Activated CD4-positive, alpha-beta T cell treated with anti-CD3 and anti-CD28 coated beads, Interleukin-2, amount 50 U/mL, for 24 hours (primary cell): ENCODE results near the gene LOXL1.

Source experiments
- DNase-seq, 2 donors: peaks; one replicate each; pipeline ENCODE4 v3.0.0-alpha.2; 2020; ENCODE audit warnings: low read depth in 1 of 2, low spot score in 1 of 2

LOXL1 gene, protein sequence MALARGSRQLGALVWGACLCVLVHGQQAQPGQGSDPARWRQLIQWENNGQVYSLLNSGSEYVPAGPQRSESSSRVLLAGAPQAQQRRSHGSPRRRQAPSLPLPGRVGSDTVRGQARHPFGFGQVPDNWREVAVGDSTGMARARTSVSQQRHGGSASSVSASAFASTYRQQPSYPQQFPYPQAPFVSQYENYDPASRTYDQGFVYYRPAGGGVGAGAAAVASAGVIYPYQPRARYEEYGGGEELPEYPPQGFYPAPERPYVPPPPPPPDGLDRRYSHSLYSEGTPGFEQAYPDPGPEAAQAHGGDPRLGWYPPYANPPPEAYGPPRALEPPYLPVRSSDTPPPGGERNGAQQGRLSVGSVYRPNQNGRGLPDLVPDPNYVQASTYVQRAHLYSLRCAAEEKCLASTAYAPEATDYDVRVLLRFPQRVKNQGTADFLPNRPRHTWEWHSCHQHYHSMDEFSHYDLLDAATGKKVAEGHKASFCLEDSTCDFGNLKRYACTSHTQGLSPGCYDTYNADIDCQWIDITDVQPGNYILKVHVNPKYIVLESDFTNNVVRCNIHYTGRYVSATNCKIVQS

DNA sequence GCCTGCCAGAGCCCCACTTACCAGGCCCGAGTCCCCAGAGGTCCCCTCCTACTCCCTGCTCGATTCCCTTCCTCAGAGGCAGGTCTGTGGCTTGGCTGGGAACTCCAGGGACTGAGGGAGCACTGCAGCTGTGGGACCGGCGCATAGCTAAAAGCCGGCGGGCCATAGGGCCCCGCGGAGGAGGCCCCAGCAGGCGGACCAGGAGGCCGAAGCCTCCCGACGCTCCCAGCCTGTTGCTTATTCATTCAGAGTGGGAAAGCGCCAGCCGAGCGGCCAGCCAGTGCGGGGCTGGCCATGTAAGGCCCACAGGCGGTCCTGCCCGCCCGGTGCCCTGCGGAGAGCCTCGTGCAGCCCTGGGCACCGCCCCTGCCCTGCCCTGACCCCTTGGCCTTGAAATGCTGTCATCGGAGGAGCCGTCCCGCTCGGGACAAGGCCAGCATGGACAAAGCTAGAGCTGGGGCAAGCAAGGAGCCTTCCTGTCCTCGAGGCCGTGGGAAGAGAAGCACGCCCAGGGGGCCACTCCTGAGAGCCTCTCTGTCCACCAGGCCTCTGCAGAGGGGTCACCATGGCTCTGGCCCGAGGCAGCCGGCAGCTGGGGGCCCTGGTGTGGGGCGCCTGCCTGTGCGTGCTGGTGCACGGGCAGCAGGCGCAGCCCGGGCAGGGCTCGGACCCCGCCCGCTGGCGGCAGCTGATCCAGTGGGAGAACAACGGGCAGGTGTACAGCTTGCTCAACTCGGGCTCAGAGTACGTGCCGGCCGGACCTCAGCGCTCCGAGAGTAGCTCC, at the start of gene LOXL1:
TSS of gene LOXL1 (plus strand) at position 244 of the 784 bp plus-strand sequence. CDS start at position 566, 322 bp downstream.
- no peak for DNase-seq

DNA sequence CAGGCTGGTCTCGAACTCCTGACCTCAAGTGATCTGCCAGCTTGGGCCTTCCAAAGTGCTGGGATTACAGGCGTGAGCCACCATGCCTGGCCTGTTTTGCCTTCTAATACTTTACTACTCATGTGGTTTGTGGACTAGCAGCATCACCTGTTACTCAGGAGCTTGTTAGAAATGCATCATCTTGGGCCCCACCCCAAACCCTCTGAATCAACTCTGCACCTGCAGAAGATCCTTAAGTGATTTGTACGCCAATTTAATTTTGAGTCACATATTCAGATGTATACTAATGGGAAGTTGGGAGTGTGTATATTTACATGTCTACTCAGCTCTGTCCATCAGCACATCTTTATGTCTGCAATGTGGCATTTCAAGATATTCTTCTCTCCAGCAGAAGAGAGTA, 46.8 kb upstream of the LOXL1 start:
- no peak for DNase-seq

DNA sequence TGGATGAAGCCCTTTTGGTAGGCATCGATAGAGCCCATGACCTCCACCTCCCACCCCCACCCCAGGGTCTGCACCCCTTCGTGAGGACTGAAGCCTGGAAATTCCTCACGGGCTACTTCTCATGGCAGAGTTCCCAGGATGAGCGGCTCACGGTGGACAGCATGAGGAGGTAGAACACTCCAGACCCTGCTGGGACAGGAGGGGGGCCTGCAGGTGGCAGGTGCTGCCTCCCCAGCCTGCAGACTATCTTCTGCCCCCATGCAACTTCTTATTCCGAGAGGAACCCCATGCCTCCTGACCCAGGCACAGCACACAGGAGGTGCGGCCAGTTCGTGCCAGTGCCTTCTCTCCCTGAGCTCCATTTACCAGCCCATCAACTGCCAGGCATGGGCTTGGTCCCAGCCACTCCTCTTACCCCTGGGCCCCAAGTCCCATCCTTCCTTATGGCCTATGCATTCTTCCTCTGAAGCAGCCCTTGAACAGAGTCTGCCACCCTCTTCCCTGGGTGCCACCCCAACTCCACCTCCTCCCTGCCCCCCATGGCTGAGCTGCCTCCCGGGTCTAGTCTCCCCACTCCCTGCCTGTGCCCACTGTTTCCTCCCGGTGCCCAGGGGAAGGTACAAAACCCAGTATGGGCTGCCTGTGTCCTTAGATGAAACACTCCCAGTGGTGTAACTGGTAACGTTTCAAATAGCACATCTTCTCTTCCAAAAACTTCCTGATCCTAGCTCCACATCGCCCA, 44.5 kb upstream of the LOXL1 start:
- no peak for DNase-seq

DNA sequence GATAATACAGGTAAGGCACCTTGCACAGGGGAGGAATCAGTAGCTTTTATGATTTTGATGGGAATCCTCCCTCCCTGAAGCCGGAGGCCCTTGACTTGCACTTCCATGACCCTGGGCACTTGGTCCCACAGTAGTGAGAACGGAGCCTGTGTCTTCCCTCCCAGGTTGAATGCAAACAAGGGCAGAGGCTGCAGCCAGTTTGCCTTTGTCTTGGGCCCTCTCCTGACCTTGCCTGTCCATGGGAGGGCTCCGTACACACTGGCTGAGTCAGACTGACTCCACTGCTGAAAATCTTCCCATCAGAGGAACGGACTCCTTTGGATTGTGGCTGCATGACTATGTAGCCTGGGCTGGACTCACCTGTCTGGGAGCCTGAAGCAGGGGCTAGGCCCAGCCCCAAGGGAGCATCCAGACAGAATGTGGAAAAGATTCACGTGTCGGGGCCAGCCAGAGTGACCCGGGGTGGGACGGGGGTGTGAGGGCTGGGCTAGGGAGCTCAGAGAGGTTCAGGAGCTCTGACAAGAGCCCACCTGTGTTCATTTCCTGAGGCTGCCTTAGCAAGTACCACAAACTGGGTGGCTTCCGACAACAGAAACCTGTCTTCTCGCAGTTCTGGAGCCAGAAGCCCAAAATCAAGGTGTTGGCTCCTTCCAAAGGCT, 43.4 kb upstream of the LOXL1 start:
- DNase-seq: no peak

DNA sequence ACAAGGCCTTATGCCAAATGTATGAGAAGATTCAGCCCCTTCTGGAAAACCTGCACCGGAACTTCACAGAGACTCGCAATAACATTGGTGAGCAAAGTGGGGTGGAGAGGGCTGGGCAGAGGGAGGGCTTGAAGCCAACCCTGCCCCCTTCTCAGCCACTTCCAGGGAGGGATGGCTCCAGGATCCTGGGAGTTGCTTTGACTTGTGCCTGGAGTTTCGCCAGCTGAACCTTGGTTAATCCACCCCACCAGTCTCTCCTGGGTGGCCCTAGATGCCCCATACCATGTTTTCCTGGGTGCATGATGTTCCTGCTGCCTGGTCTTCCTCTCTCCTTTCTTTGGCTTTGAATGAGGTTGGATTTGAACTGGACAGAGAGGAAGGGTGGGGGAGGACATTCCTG, 42.1 kb upstream of the LOXL1 start:
- no peak for DNase-seq

DNA sequence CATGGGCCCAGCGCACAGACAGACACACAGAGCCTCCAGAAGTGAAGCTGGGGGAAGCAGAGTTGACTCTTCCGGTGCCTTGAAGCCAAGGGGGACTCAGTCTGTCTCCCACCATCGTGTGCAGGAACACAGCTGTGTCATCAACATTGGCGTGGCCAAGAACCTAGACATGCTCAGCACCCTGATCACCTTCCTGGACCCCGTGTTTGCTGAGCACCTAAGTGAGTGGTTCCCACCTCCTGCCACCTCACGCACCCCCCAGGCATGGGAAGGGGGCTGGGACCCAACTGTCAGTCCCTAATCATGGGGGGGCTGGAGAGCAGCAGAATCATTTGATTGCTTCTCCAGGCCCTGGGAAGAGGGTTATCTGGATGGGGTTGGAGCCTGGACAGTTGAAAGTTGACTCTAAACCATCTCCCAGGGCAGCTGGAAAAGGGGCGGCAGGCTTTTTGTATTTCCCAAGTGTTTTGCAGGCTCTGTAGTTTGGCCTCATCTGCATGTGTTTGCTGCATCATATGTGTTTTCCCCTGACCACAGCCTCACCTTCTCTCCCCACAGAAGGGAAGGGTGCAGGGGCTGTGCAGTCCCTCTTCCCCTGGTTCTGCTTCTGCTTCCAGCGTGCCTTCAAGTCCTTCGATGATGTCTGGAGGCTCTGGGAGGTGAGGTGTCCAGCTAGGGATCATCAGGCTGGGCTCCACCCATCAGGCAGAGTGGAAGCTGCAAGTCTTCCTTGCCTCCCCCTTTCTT, 40.1 kb upstream of the LOXL1 start:
- no peak for DNase-seq

DNA sequence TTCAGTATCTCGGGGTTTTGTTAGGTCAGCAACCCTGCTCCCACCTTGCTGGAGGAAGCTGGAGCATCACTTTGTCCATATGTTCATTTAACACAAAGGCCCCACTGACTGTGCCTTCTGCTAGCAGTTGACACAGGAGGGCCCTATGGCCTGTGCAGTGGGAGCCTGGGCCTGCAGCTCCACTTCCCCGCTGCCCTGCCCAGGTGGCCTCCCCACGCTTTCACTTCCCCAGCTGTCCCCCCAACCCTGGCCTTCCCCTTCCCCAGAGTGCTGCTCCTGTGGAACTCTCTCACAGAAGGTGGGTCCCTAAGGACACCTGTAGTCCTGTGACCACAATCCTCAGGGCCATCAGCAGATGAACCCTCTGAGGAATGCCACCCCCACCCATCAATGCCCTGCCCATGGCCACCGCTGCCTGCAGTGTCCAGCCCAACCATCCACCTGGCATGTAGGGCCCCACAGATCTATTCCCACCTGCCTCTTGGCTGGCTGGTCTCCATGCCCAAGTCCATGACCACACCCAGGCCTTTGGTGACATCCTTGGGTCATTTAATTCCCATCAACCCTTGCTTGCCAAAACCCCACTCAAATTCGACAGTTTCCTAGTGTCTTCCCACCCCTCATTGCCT, 39.4 kb upstream of the LOXL1 start:
- DNase-seq: no peak

DNA sequence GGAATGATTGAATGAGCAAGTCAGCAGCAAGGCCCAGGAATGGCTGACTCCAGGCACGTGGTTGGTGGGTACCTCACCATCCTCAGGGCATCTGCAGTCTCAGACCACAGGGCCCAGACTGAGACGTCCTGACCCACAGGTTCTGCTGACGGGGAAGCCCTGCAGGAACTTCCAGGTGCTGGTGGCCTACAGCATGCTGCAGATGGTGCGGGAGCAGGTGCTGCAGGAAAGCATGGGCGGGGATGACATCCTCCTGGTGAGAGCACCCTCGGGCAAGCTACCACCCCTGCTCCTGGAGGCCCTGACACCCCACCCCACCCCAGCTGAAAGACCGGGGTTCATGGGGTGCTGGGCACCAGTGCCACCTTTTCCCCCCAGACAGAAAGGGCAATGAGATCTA, 38.8 kb upstream of the LOXL1 start:
- no peak for DNase-seq

DNA sequence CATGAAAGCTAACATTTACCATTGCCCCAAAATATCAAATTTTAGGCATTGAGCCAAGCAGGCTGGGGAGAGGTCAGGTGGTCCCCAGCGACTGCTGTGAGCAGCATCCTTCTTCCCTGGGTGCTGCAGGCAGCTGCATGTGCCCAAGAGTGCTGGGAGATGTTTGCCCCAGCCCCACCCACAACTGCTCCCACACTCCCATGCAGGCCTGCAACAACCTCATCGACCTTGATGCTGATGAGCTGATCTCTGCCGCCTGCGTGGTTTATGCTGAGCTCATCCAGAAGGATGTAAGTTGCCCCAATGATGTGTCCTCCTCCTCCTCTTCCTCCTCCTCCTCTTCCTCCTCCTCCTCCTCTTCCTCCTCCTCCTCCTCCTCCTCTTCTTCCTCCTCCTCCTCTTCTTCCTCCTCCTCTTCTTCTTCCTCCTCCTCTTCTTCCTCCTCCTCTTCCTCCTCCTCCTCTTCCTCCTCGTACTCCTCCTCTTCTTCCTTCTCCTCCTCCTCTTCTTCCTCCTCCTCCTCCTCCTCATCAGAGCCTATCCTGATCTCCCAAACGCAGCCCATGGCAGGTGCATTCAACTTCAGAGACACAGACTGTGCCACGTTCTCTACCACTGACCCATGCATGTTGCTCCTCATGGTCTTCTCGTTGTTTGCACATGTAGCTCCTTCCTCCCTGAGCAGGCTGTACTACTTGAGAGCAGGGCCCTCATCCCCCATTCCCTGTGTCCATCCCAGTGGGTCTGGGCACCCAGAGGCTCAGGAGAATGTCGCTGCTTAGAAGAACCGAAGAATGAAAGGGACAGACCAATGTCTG, 37.8 kb upstream of the LOXL1 start:
- DNase-seq: no peak

DNA sequence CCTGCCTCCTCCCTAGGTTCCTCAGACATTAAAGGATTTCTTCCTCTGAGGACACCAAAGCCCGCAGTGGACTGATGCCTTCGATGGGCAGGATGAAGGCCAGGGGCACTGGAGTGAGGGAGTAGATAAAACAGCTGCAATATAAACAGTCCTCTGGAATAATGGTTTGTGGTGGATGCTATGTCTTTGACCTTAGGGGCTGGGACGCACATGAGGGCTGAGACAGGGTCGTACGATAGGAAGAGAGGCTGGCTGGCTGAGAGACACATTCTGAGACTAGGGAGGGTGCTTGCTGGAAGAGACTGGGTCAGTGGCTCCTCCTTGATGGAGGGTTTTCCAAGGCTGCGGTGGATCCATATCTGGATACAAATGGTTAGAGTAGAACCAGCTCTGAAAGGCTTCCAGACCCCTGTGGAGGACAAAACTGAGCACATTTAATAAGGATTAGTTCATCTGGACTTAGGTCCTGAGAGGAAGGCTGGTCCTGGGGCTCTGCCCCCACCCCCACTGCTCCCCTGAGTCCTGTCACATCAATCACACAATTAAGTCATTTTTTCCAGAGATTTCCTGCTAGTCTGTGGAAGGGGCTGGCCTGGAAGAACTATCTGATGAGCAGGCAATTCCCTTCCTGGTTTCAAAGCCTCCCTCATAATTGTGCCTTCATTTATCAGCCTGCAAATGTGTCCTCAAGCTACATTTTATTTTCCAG, 37.1 kb upstream of the LOXL1 start:
- DNase-seq: no peak

DNA sequence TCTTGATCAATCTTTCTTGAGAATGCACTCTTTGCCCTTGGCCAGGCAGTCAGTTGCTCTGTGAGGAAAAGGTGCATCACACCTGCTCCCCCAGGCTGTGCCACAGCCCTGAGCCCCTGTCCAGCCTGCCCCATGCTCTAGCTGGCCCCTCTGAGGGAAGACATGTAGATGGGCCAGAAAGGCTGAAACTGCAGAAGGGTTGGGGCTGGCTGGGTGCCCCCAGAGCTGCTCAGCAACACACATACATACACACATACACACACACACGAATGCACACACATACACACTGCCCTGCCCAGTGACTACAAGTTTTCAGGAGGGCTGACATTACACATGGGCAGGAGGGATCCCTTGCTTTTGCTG, 36.5 kb upstream of the LOXL1 start:
- DNase-seq: no peak

DNA sequence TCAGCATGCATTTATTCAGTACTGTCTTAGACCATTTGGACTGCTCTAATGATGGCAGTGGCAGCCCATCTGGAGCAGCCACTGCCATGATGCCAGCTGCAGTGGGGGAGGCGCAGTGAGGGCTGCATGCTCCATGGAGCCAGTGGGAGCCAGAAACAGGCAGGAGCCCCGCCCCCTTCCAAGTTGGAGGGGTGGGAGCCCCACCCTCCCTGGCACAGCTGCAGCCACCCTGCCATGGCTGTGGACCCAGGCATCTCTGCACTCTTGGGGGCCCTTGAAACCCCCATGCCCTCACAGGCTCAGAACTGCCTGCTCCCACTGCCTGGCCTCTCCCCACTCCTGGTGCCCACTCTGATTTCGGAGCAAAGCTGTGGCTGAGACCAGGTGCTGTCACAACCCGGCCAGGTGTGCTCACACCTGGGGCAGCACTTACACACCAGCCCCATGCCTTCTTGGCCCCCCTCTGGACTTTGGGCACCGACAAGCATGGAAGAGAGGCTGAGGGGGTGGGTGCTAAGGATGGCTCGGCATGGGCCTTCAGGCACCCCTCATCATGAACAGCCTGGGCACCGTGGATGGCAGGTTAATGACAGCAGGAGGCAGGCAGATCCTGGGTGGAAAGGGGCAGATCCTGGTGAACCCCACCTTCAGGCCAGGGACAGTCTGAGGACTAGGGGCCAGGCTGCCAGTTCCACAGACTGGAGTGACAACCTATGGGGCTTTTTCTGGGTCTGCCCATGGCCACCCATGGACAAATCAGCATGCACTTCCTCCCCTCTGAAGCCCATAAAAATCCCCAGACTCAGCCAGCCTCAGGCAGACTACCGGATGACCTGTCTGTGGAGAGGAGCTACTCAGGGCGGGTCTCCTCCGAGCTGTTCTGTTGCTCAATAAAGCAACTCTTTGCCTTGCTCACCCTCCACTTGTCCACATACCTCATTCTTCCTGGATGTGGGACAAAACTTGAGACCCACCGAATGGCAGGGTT, 34.6 kb upstream of the LOXL1 start:
- DNase-seq: no peak

DNA sequence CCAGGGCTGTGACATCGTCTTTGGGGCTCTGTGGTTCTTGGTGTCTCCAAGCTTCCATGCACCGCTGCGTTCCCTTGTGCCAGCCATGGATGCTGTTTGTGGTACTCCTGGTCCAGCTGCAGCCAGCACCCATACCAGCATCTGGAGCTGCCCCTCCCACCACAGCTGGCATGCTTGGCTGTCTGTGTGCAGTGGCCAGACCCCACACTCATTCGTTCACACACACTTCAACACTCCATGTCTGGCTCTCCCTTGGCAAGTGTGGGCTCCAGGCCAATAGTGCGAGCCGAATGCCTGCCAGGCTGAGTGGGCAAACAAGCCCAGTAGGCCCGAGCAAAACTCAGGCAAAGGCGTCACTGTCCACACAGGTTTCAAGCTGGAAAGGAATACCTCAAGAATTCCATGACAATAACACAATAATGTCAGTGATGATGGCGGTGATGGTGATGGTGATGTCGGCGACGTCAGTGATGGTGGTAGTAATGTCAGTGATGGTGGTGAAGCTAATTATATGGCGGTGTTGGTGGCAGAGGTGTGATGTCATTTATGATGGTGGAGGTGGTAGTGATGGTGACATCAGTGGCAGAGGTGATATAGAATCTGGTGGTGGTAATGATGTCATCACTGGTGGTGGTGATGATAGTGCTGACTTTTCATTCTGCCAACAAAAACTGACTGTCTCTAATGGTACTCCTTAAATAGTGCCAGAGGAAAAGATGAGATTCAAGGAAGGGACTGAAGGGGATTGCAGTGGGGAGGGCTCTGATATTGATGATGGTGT, 33.6 kb upstream of the LOXL1 start:
- no peak for DNase-seq

DNA sequence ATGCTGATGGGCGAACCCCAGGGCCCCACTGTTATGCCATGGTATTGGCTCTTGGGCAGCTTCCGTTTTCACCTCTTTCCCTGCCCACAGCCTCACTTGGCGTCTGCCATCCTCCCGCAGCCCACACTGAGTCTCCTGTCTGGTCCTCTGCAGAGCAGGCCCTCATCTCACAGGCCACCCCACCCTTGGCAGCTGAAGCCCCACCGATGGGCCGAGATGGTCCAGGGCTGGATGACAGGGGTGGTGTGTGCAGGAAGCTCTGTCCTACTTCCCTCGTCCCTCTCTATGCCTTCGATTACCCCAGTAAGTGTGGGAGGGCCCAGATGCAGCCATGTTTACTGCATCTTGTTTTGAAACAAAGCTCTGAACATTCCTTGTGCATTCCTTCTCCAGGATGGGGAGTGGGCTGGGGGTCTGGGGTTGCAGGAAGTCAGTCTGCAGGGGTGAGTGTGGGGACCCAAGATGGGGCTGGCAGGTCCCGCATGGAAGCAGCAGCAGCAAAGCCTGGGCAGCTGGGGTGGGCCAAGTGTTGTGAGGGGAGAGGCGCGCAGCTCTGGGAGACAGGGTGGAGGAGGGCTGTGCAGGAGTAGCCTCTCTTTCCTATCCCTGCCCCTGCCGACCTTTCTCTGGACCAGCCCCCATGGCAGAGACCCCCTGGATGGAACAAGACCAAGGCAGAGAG, 32.0 kb upstream of the LOXL1 start:
- DNase-seq: no peak

DNA sequence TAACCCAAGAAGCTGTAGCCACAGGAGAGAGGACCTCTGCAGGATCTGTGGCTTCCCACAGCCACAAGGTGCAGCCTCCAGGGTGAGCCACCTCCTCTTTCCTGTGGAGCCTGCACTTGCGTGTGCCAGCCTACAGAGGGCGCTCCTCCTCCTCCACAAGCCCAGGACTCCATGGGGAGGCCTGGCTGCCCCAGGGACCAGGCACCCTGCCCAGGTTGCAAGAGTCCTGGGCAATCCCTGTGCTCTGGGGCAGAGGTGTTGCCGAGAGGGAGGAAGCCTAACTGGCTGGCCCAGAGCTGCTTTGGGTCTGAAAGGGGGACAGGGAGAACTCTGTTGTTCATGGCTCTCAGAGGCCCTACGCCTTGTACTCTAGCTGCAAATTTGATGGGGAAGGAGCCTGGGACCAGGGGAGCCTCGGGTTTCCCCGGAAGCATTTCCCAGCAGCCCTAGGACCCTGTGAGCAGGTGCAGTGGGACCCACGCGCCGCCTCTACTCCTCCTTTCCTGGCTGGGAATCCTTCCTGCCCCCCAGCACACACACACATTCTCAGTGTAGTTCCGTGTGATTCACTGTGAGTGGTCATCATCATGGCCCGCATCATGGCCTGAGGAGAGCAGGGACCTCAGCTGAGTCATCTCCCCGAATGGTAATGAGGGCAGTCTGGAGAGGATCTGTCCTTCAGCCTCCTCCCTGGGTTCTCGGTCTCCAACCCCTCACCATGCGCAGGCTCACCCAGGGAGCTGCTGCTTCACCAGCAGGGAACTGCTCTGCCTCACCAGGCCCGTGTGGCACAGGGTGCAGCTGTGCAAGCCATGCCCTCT, 28.6 kb upstream of the LOXL1 start:
- peak in 1 of 2 donors; percentile 19 for DNase-seq
